HepG2 (cell line): Measurements from ENCODE around the gene USP43. TPM values are rescaled to one million over a fixed set of nuclear protein-coding genes. Genes with fewer than 3 reads are reported as not detected.

Experiments
- ATAC-seq: fragments of 200-7000 bp; cut with Tn5 transposase; 3 replicates; pipeline ENCODE4 v1.9.1; 2020; ENCODE audit warnings: mild to moderate bottlenecking, moderate library complexity
- BruUV-seq: library from RNA; stranded (reverse); fragments of 400-500 nt; replicated peaks from 2 replicates; lab custom pipeline; 2021; lab: Mats Ljungman, UMichigan
- CTCF ChIA-PET: fragments of 300-600 bp; formaldehyde crosslinking; extraction: SDS; loops from one replicate; lab custom pipeline; 2021; ENCODE audit warnings: low total read pairs, inconsistent platforms, low intra/inter-chr PET ratio; lab: Yijun Ruan, JAX
- POLR2A ChIA-PET: fragments of 350-600 bp; sonication (Branson Sonifier 250); formaldehyde crosslinking; loops from one replicate; lab custom pipeline; 2020; ENCODE audit warnings: antibody characterized with exemption, inconsistent platforms; lab: Yijun Ruan, JAX
- DNase-seq: peaks from one replicate; pipeline ENCODE4 v3.0.0-alpha.2; 2015; ENCODE audit warnings: low spot score
- FAIRE-seq: peaks from 3 replicates; lab custom pipeline; 2011; peaks lifted over from hg19 to GRCh38; lab: Jason Lieb, UNC
- H2AFZ ChIP-seq: one replicate; pipeline ENCODE4 v1.6.1; 2011; ENCODE audit warnings: low read length, inconsistent platforms
- H3K27ac ChIP-seq: fragments of 300-600 bp; 3 replicates; pipeline ENCODE4 v1.8.0; 2011; ENCODE audit warnings: mixed run types, mild to moderate bottlenecking, mixed read lengths, low read length, inconsistent platforms; ENCODE audit not compliant: insufficient read depth; ENCODE audit errors: extremely low read length
- H3K27me3 ChIP-seq, 2 experiments: fragments of 200-600 bp in 1 of 2; 2 replicates in 1 of 2; 3 replicates in 1 of 2; pipeline versions ENCODE4 v1.6.0 to v1.8.0; 2011; ENCODE audit warnings: low read length in 2 of 2, mild to moderate bottlenecking in 2 of 2, moderate library complexity in 2 of 2, inconsistent platforms in 1 of 2; ENCODE audit not compliant: insufficient read depth in 2 of 2, control insufficient read depth in 1 of 2
- H3K36me3 ChIP-seq, 2 experiments: fragments of 200-600 bp in 1 of 2; replicated peaks in 1 of 2; 2 replicates in 1 of 2; 3 replicates in 1 of 2; pipeline versions ENCODE4 v1.5.1 to v1.8.0; 2011; ENCODE audit warnings: low read length in 2 of 2, inconsistent platforms in 1 of 2; ENCODE audit not compliant: insufficient read depth in 2 of 2, control insufficient read depth in 1 of 2
- H3K4me1 ChIP-seq: 2 replicates; pipeline ENCODE4 v1.5.1; 2012; ENCODE audit warnings: low read length, inconsistent platforms; ENCODE audit not compliant: insufficient read depth
- H3K4me2 ChIP-seq: 2 replicates; pipeline ENCODE4 v1.6.0; 2011; ENCODE audit warnings: low read depth, low read length, inconsistent platforms
- H3K4me3 ChIP-seq, 3 experiments: fragments of 200-600 bp in 1 of 3; sonication (generic), shearing (Covaris generic) in 1 of 3; replicated peaks in 1 of 3; 2 replicates each; pipeline ENCODE4 v1.5.1; 2011 to 2016; ENCODE audit warnings: low read length in 3 of 3, inconsistent platforms in 2 of 3, low read depth in 2 of 3, mild to moderate bottlenecking in 2 of 3, control low read depth in 1 of 3, mixed read lengths in 1 of 3; ENCODE audit not compliant: insufficient read depth in 1 of 3
- H3K79me2 ChIP-seq: one replicate; pipeline ENCODE4 v1.6.1; 2011; ENCODE audit warnings: low read length, inconsistent platforms; ENCODE audit not compliant: insufficient read depth
- H3K9ac ChIP-seq: 2 replicates; pipeline ENCODE4 v1.6.0; 2011; ENCODE audit warnings: mild to moderate bottlenecking, low read depth, low read length, inconsistent platforms; ENCODE audit not compliant: insufficient read depth
- H3K9me3 ChIP-seq: 2 replicates; pipeline ENCODE4 v1.5.1; 2012; ENCODE audit warnings: mild to moderate bottlenecking, low read length
- H4K20me1 ChIP-seq: 2 replicates; pipeline ENCODE4 v1.6.0; 2011; ENCODE audit warnings: inconsistent platforms, mild to moderate bottlenecking, low read length, moderate library complexity; ENCODE audit not compliant: insufficient read depth
- BHLHE40 ChIP-seq: IDR thresholded peaks from 2 replicates; pipeline ENCODE4 v1.6.1; 2011; ENCODE audit warnings: low read length, improper control_type of control experiment
- EED ChIP-seq: sonication (generic); formaldehyde crosslinking; IDR thresholded peaks from 2 replicates; pipeline ENCODE4 v1.5.0; 2020; ENCODE audit warnings: mild to moderate bottlenecking, missing genetic modification reagents
- FOXC1 ChIP-seq: sonication (generic); formaldehyde crosslinking; IDR thresholded peaks from 2 replicates; pipeline ENCODE4 v1.8.0; 2022; ENCODE audit warnings: mild to moderate bottlenecking, missing genetic modification reagents, borderline replicate concordance
- HOXD1 ChIP-seq: sonication (generic); formaldehyde crosslinking; IDR thresholded peaks from 2 replicates; pipeline ENCODE4 v1.5.0; 2020; ENCODE audit warnings: missing genetic modification reagents
- MATR3 ChIP-seq: sonication (generic); formaldehyde crosslinking; IDR thresholded peaks from 2 replicates; pipeline ENCODE4 v1.4.0; 2020; ENCODE audit warnings: missing genetic modification reagents
- NFKBIZ ChIP-seq: IDR thresholded peaks from 2 replicates; pipeline ENCODE4 v1.6.1; 2018; ENCODE audit warnings: missing genetic modification reagents, missing compliant biosample characterization
- PHF21A ChIP-seq: sonication (generic); formaldehyde crosslinking; IDR thresholded peaks from 2 replicates; pipeline ENCODE4 v1.5.0; 2020; ENCODE audit warnings: mild to moderate bottlenecking, missing genetic modification reagents
- RFXAP ChIP-seq: sonication (generic); formaldehyde crosslinking; IDR thresholded peaks from 2 replicates; pipeline ENCODE4 v1.4.0; 2020; ENCODE audit warnings: missing genetic modification reagents, borderline replicate concordance
- SP4 ChIP-seq: sonication (generic); formaldehyde crosslinking; IDR thresholded peaks from 2 replicates; pipeline ENCODE4 v1.8.1; 2023; ENCODE audit warnings: mild to moderate bottlenecking, missing genetic modification reagents
- SP5 ChIP-seq: IDR thresholded peaks from 2 replicates; pipeline ENCODE4 v1.6.1; 2016; ENCODE audit warnings: low read depth, borderline replicate concordance
- STAT5B ChIP-seq: sonication (generic); formaldehyde crosslinking; IDR thresholded peaks from 2 replicates; pipeline ENCODE4 v1.4.0; 2020; ENCODE audit warnings: missing genetic modification reagents
- ZFY ChIP-seq: sonication (generic); formaldehyde crosslinking; IDR thresholded peaks from 2 replicates; pipeline ENCODE4 v1.4.0; 2020; ENCODE audit warnings: missing genetic modification reagents
- ZNF234 ChIP-seq: sonication (generic); formaldehyde crosslinking; conservative IDR thresholded peaks from 2 replicates; pipeline ENCODE4 v1.5.1; 2020; ENCODE audit warnings: mild to moderate bottlenecking, missing genetic modification reagents
- ZNF557 ChIP-seq: sonication (generic); formaldehyde crosslinking; IDR thresholded peaks from 2 replicates; pipeline ENCODE4 v1.4.0; 2020; ENCODE audit warnings: missing genetic modification reagents
- whole genome bisulfite sequencing: methylation state at CpG from one replicate; pipeline ENCODE4 v1.1.6; 2017; ENCODE audit warnings: low lambda C conversion rate; 5-methylcytosine and 5-hydroxymethylcytosine counted together
- in situ Hi-C: cut with HindIII; loops from 2 replicates; pipeline ENCODE4 v1.10.0; 2017; ENCODE audit warnings: low pct_unique_long_range_greater_than_20kb; ENCODE audit not compliant: extremely low pct_ligation_motif_present
- intact Hi-C: fragments of 100-400 bp; cut with micrococcal nuclease; formaldehyde crosslinking; loops from one replicate; pipeline ENCODE4 v1.10.0; 2022; ENCODE audit not compliant: unreplicated experiment
- polyA plus RNA-seq, 8 experiments: library from polyadenylated mRNA; depleted of rRNA in 3 of 8; stranded (reverse) in 7 of 8; unstranded in 1 of 8; fragments of >200 nt; fragmentation: Illumina TruSeq in 4 of 8; extraction: Trizol in 4 of 8; gene quantifications; 2 replicates each; pipeline versions ENCODE4 v1.2.1 to v1.2.3, GENCODE V29; 2011 to 2016; ENCODE audit warnings: low read depth in 4 of 8, missing spikeins in 1 of 8, mixed read lengths in 1 of 8; ENCODE audit not compliant: insufficient read depth in 1 of 8
- total RNA-seq, 5 experiments: library from RNA; depleted of rRNA; stranded (reverse); fragments of >200 nt; fragmentation: Illumina TruSeq; extraction: Trizol; gene quantifications; 2 replicates each; pipeline ENCODE4 v1.2.3, GENCODE V29; 2016; ENCODE audit warnings: low read depth in 1 of 5
- TF ChIP-seq, protein P1 (sequence below): sonication (generic); formaldehyde crosslinking; IDR thresholded peaks from 2 replicates; pipeline ENCODE4 v1.4.0; 2020; ENCODE audit warnings: missing genetic modification reagents, low read depth, mild to moderate bottlenecking, borderline replicate concordance
- TF ChIP-seq, protein P2 (sequence below): sonication (generic); formaldehyde crosslinking; IDR thresholded peaks from 2 replicates; pipeline ENCODE4 v1.4.0; 2020; ENCODE audit warnings: missing genetic modification reagents
- TF ChIP-seq, protein P3 (sequence below): sonication (generic); formaldehyde crosslinking; IDR thresholded peaks from 2 replicates; pipeline ENCODE4 v1.8.0; 2022; ENCODE audit warnings: mild to moderate bottlenecking, missing genetic modification reagents, moderate library complexity
- TF ChIP-seq, protein P4 (sequence below): sonication (generic); formaldehyde crosslinking; IDR thresholded peaks from 2 replicates; pipeline ENCODE4 v1.5.0; 2020; ENCODE audit warnings: mild to moderate bottlenecking, missing genetic modification reagents, borderline replicate concordance

USP43 gene
- total and polyA plus RNA-seq, 2 of the 13 experiments (the other 11 are each of a cell fraction or from before 2014, with no cell fraction given) = 1.6 to 2.2 TPM

DNA sequence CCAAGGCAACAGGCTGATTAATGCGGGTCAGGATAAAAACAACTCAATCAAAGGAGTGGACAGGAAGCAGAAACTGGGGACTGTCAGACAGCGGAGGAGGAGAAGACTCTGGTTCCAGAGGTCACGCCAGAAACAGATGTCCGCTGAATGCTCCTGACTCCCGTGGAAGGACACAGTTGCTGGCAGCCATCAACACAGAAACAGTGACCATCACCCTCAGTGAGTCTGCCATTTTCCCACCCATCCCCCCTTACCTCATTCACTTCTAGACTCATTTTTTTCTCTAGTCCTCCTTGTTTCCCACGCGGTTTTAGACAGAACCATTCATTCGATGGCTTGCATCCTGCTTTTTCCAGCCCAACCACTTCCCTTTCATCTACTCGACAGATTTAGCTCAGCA, 105.2 kb downstream of the USP43 start (continued):
- TF ChIP-seq BHLHE40 (no peak), RFXAP (no peak), FOXC1 (CRISPR knock-in tag) (no peak), SP4 (CRISPR knock-in tag) (no peak), SP5 (CRISPR knock-in tag) (no peak), ZNF234 (CRISPR knock-in tag) (no peak)
- TF ChIP-seq, protein P1, sequence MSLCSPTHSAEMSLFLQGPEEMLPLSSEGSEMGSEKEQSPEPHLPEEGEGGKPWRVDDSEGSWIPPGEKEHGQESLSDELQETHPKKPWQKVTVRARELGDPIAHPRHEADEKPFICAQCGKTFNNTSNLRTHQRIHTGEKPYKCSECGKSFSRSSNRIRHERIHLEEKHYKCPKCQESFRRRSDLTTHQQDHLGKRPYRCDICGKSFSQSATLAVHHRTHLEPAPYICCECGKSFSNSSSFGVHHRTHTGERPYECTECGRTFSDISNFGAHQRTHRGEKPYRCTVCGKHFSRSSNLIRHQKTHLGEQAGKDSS = no peak

DNA sequence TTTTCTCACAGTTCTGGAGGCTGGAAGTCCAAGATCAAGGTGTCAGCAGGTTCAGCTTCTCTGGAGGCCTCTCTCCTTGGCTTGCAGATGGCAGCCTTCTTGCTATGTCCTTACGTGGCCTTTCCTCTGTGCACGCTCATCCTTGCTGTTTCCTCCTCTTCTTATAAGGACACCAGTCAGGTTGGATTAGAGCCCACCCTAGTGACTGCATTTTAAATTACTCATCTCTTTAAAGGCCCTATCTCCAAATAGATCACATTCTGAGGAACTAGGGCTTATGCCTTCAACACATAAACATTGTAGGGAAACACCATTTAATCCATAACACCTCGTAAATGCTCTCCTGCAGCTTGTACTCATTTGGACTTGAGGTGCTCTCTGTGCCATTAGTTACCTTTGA, 109.8 kb downstream of the USP43 start:
- BruUV-seq = no TSS peak
- intact Hi-C loops (no loop called here), in situ Hi-C loops (no loop called here)
- FAIRE-seq = no peak
- Histone ChIP-seq H3K36me3 (no peaks in the 10 kb centered on the region), H3K4me2 (no peak overlapping the region), H3K9ac (no peak overlapping the region), H3K27ac (no peak overlapping the region), H3K4me3 (no peak overlapping the region), H3K9me3 (no peaks in the 10 kb centered on the region), H2AFZ (no peak overlapping the region), H3K4me1 (no peaks in the 10 kb centered on the region), H3K79me2 (no peaks in the 10 kb centered on the region), H4K20me1 (no peaks in the 10 kb centered on the region), H3K27me3 (0 out of 5 replicates have a peak, but pooled peaks cover 0 to 2% of the 10 kb centered on the region in 2 experiments)
- 3% methylated on average over 3 of the region's 3 CpGs for WGBS
- ATAC-seq = no peak
- DNase-seq = no peak
- ChIA-PET CTCF (no interaction called here), POLR2A (no interaction called here)
- TF ChIP-seq, protein P2, sequence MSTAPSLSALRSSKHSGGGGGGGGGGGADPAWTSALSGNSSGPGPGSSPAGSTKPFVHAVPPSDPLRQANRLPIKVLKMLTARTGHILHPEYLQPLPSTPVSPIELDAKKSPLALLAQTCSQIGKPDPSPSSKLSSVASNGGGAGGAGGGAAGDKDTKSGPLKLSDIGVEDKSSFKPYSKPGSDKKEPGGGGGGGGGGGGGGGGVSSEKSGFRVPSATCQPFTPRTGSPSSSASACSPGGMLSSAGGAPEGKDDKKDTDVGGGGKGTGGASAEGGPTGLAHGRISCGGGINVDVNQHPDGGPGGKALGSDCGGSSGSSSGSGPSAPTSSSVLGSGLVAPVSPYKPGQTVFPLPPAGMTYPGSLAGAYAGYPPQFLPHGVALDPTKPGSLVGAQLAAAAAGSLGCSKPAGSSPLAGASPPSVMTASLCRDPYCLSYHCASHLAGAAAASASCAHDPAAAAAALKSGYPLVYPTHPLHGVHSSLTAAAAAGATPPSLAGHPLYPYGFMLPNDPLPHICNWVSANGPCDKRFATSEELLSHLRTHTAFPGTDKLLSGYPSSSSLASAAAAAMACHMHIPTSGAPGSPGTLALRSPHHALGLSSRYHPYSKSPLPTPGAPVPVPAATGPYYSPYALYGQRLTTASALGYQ (CRISPR knock-in tag) = no peak
- TF ChIP-seq PHF21A (CRISPR knock-in tag) = no peak
- no peak for TF ChIP-seq ZFY (CRISPR knock-in tag)
- TF ChIP-seq, protein P3, sequence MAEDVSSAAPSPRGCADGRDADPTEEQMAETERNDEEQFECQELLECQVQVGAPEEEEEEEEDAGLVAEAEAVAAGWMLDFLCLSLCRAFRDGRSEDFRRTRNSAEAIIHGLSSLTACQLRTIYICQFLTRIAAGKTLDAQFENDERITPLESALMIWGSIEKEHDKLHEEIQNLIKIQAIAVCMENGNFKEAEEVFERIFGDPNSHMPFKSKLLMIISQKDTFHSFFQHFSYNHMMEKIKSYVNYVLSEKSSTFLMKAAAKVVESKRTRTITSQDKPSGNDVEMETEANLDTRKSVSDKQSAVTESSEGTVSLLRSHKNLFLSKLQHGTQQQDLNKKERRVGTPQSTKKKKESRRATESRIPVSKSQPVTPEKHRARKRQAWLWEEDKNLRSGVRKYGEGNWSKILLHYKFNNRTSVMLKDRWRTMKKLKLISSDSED (CRISPR knock-in tag) = no peak
- TF ChIP-seq NFKBIZ (CRISPR knock-in tag) = no peak
- TF ChIP-seq STAT5B (CRISPR knock-in tag) = no peak
- TF ChIP-seq, protein P4, sequence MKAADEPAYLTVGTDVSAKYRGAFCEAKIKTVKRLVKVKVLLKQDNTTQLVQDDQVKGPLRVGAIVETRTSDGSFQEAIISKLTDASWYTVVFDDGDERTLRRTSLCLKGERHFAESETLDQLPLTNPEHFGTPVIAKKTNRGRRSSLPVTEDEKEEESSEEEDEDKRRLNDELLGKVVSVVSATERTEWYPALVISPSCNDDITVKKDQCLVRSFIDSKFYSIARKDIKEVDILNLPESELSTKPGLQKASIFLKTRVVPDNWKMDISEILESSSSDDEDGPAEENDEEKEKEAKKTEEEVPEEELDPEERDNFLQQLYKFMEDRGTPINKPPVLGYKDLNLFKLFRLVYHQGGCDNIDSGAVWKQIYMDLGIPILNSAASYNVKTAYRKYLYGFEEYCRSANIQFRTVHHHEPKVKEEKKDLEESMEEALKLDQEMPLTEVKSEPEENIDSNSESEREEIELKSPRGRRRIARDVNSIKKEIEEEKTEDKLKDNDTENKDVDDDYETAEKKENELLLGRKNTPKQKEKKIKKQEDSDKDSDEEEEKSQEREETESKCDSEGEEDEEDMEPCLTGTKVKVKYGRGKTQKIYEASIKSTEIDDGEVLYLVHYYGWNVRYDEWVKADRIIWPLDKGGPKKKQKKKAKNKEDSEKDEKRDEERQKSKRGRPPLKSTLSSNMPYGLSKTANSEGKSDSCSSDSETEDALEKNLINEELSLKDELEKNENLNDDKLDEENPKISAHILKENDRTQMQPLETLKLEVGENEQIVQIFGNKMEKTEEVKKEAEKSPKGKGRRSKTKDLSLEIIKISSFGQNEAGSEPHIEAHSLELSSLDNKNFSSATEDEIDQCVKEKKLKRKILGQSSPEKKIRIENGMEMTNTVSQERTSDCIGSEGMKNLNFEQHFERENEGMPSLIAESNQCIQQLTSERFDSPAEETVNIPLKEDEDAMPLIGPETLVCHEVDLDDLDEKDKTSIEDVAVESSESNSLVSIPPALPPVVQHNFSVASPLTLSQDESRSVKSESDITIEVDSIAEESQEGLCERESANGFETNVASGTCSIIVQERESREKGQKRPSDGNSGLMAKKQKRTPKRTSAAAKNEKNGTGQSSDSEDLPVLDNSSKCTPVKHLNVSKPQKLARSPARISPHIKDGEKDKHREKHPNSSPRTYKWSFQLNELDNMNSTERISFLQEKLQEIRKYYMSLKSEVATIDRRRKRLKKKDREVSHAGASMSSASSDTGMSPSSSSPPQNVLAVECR (CRISPR knock-in tag) = no peak
- no peak for TF ChIP-seq EED (CRISPR knock-in tag)
- TF ChIP-seq HOXD1 (CRISPR knock-in tag) = no peak
- TF ChIP-seq ZNF557 (CRISPR knock-in tag) = no peak
- TF ChIP-seq MATR3 (CRISPR knock-in tag) = no peak
